H7 (cell line): ENCODE data around the gene MGLL. TPM values are rescaled to one million over a fixed set of nuclear protein-coding genes. Genes with fewer than 3 reads are reported as not detected.

Source experiments
- DNase-seq: peaks from one replicate; pipeline ENCODE4 v3.0.0; 2012
- H3K27me3 ChIP-seq: 2 replicates; pipeline ENCODE4 v1.6.0; 2011; ENCODE audit warnings: mild to moderate bottlenecking, low read length; ENCODE audit not compliant: control insufficient read depth, insufficient read depth
- H3K36me3 ChIP-seq: replicated peaks from 2 replicates; pipeline ENCODE4 v1.5.1; 2011; ENCODE audit warnings: low read length; ENCODE audit not compliant: control insufficient read depth, insufficient read depth
- H3K4me3 ChIP-seq: 2 replicates; pipeline ENCODE4 v1.5.1; 2011; ENCODE audit warnings: low read depth, mild to moderate bottlenecking, control low read depth, low read length, moderate library complexity; ENCODE audit not compliant: insufficient read depth
- total RNA-seq: library from RNA; depleted of rRNA; stranded (reverse); fragments of >200 nt; shearing (Covaris generic); gene quantifications from 2 replicates; pipeline ENCODE4 v1.2.3, GENCODE V29; 2014

MGLL gene
- total RNA-seq, 1 experiment from 2014 or later: 0.31 TPM

- no peak for DNase-seq
- H3K4me3 ChIP-seq: no peak overlapping the region
These were observed 74.4 kb downstream of the MGLL start for GRCh38 chr3:127747751-127748521.

GRCh38 chr3:127747066-127747465, 75.2 kb downstream of the MGLL start:
- DNase-seq: no peak
- H3K27me3 ChIP-seq: no peaks in the 10 kb centered on the region
- H3K36me3 ChIP-seq: no peaks in the 10 kb centered on the region
- H3K4me3 ChIP-seq: no peak overlapping the region

More at GRCh38 chr3:127747751-127748521, 74.4 kb downstream of the MGLL start:
- Histone ChIP-seq H3K27me3 (no peaks in the 10 kb centered on the region), H3K36me3 (no peaks in the 10 kb centered on the region)

- no peak for DNase-seq
- Histone ChIP-seq H3K36me3 (no peaks in the 10 kb centered on the region), H3K4me3 (no peak overlapping the region), H3K27me3 (no peaks in the 10 kb centered on the region)
These were observed 75.8 kb downstream of the MGLL start for GRCh38 chr3:127746400-127747057.

- H3K4me3 ChIP-seq: no peak overlapping the region
- no peaks in the 10 kb centered on the region for H3K36me3 ChIP-seq
- no peak for DNase-seq
- H3K27me3 ChIP-seq: no peaks in the 10 kb centered on the region
These were observed 76.5 kb downstream of the MGLL start for GRCh38 chr3:127745656-127746399.

GRCh38 chr3:127744875-127745274, 77.4 kb downstream of the MGLL start:
- no peak overlapping the region for H3K4me3 ChIP-seq
- no peaks in the 10 kb centered on the region for H3K27me3 ChIP-seq
- H3K36me3 ChIP-seq: no peaks in the 10 kb centered on the region
- no peak for DNase-seq

- no peak for DNase-seq
- no peak overlapping the region for H3K4me3 ChIP-seq
- H3K36me3 ChIP-seq: no peaks in the 10 kb centered on the region
- no peaks in the 10 kb centered on the region for H3K27me3 ChIP-seq
These were observed 78.0 kb downstream of the MGLL start for GRCh38 chr3:127744253-127744815.

GRCh38 chr3:127743351-127744252, 78.7 kb downstream of the MGLL start:
- DNase-seq: no peak
- no peaks in the 10 kb centered on the region for H3K27me3 ChIP-seq
- no peak overlapping the region for H3K4me3 ChIP-seq
- no peaks in the 10 kb centered on the region for H3K36me3 ChIP-seq

GRCh38 chr3:127742580-127742979, 79.7 kb downstream of the MGLL start:
- Histone ChIP-seq H3K27me3 (no peaks in the 10 kb centered on the region), H3K4me3 (no peak overlapping the region), H3K36me3 (no peaks in the 10 kb centered on the region)
- no peak for DNase-seq

GRCh38 chr3:127741690-127742089, 80.6 kb downstream of the MGLL start:
- DNase-seq: no peak
- H3K36me3 ChIP-seq: no peaks in the 10 kb centered on the region
- no peak overlapping the region for H3K4me3 ChIP-seq
- H3K27me3 ChIP-seq: no peaks in the 10 kb centered on the region

GRCh38 chr3:127741246-127741645, 81.1 kb downstream of the MGLL start:
- no peak for DNase-seq
- Histone ChIP-seq H3K27me3 (no peaks in the 10 kb centered on the region), H3K4me3 (no peak overlapping the region), H3K36me3 (no peaks in the 10 kb centered on the region)

- H3K36me3 ChIP-seq: no peaks in the 10 kb centered on the region
- H3K4me3 ChIP-seq: no peak overlapping the region
- DNase-seq: no peak
- H3K27me3 ChIP-seq: no peaks in the 10 kb centered on the region
These were observed 82.0 kb downstream of the MGLL start for GRCh38 chr3:127740136-127740915.

GRCh38 chr3:127739347-127740135, 82.8 kb downstream of the MGLL start:
- DNase-seq: no peak
- no peak overlapping the region for H3K4me3 ChIP-seq
- H3K27me3 ChIP-seq: no peaks in the 10 kb centered on the region
- H3K36me3 ChIP-seq: no peaks in the 10 kb centered on the region
